Fibroblast of skin of back (primary cell): ENCODE measurements around the gene TUBGCP5.
"Not testable (repeated sequence)": the region's sequence is repeated elsewhere in the genome, so short reads cannot be mapped to it uniquely, and the experiment has no call there.

Experiments
- DNase-seq: peaks from one replicate; pipeline ENCODE4 v3.0.0-alpha.2; 2013

Gene TUBGCP5

GRCh38 chr15:23041736-23042135, 2.4 kb upstream of the TUBGCP5 start:
- DNase-seq, result not testable (repeated sequence)

GRCh38 chr15:23039917-23040281, 530 bp upstream of the TUBGCP5 start:
- DNase-seq, result no peak

- peak; percentile 58 for DNase-seq
These were observed 635 bp downstream of the TUBGCP5 start for GRCh38 chr15:23038726-23039142.

GRCh38 chr15:23035964-23036566, 3.3 kb downstream of the TUBGCP5 start:
- peak; percentile 61 for DNase-seq

- DNase-seq, result no peak
These were observed 5.4 kb downstream of the TUBGCP5 start for GRCh38 chr15:23033979-23034378.

- no peak for DNase-seq
These were observed 13.2 kb downstream of the TUBGCP5 start for GRCh38 chr15:23026218-23026617.

GRCh38 chr15:23022156-23022555, 17.2 kb downstream of the TUBGCP5 start:
- DNase-seq, result no peak

GRCh38 chr15:23014394-23015000, 24.9 kb downstream of the TUBGCP5 start:
- DNase-seq, result no peak

GRCh38 chr15:23013681-23014080, 25.7 kb downstream of the TUBGCP5 start:
- DNase-seq, result no peak

- DNase-seq, result not testable (repeated sequence)
These were observed 26.8 kb downstream of the TUBGCP5 start for GRCh38 chr15:23012616-23013015.

- no peak for DNase-seq
These were observed 35.6 kb downstream of the TUBGCP5 start for GRCh38 chr15:23003736-23004135.

- no peak for DNase-seq
These were observed 36.4 kb downstream of the TUBGCP5 start for GRCh38 chr15:23002920-23003319.

- DNase-seq, result no peak
These were observed 43.6 kb downstream of the TUBGCP5 start for GRCh38 chr15:22995795-22996194.

- no peak for DNase-seq
These were observed 47.4 kb downstream of the TUBGCP5 start for GRCh38 chr15:22992024-22992326.

- no peak for DNase-seq
These were observed 49.5 kb downstream of the TUBGCP5 start for GRCh38 chr15:22989576-22990477.

GRCh38 chr15:22988811-22989210, 50.6 kb downstream of the TUBGCP5 start:
- DNase-seq, result no peak

GRCh38 chr15:22981931-22982330, 57.4 kb downstream of the TUBGCP5 start:
- DNase-seq, result not testable (repeated sequence)

GRCh38 chr15:22981051-22981840, 58.1 kb downstream of the TUBGCP5 start:
- no peak for DNase-seq

- DNase-seq, result peak; percentile 90
These were observed 58.9 kb downstream of the TUBGCP5 start, which contains the start of gene CYFIP1 for GRCh38 chr15:22980189-22981050. Gene CYFIP1 (minus strand): TSS chr15:22980368. CDS start chr15:22947285, 33,083 bp downstream.

- DNase-seq, result peak; percentile 55
These were observed 59.9 kb downstream of the TUBGCP5 start for GRCh38 chr15:22979238-22980188.
